Activated effector memory CD4-positive, alpha-beta T cell treated with Interleukin-2 at 50 U/mL for 16 hours (primary cell): ENCODE data around the gene TMEM26.
"Not testable (repeated sequence)": the region's sequence is repeated elsewhere in the genome, so short reads cannot be mapped to it uniquely, and the experiment has no call there.

ENCODE experiments used
- DNase-seq: peaks from one replicate; pipeline ENCODE4 v3.0.0-alpha.2; 2020

The TMEM26 gene

GRCh38 chr10:61398366-61399129 is 54.6 kb downstream of the TMEM26 start:
- no peak for DNase-seq

GRCh38 chr10:61397175-61397986 is 55.8 kb downstream of the TMEM26 start:
- no peak for DNase-seq

DNA sequence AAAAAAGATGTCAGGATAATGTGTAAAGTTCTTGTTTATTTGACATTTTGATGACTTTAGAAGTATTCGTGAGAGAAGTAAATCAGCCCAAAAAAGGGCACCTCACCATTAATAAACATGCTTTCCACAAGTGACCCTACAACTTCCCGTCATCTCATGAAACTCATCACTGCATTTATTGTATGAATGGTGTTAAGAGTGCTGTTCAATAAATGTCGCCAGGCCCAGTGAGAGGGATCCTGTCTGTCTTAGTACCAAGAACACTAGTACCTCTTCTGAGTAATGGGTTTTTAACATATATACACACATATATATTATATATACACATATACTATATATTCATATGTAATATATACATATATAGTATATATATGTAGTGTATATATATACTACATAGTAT is 61.9 kb downstream of the TMEM26 start:
- no peak for DNase-seq

DNA sequence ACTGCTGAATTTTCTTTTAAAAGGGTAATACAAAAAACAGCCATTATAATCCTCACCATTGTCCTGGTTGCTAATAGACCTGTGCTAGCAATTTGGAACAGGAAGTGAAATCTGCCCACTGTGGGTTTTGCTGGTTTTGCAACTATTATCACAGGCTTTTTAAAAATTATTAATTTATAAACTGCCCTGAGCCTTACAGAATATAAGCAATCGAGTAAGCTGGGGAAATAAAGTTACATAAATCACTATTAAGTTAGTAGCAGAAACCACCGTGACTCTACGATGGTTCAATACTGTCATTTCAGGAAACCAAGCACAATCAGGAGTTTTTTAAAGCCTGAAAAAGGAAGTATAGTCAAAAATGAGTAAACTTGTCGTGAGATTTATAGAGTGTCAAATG is 62.3 kb downstream of the TMEM26 start:
- DNase-seq = no peak

DNA sequence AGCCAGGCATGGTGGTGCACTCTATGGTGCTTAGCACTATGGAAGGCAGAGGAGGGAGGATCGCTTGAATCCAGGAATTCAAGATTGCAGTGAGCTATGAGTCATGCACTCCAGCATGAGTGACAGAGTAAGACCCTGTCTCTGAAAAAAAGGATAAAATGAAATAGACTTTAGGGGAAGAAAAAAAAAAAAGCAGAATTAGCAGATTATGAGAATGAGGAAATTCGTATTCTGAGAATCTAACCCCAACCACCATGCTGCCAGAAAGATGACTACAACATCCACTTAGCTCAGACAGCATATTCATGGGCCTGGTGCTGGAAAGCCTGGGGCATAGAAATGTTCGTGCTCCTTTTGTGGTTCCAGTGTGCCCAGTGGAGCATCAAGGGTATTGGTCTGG is 63.3 kb downstream of the TMEM26 start:
- no peak for DNase-seq

GRCh38 chr10:61388986-61389385 is 64.2 kb downstream of the TMEM26 start:
- DNase-seq = not testable (repeated sequence)

DNA sequence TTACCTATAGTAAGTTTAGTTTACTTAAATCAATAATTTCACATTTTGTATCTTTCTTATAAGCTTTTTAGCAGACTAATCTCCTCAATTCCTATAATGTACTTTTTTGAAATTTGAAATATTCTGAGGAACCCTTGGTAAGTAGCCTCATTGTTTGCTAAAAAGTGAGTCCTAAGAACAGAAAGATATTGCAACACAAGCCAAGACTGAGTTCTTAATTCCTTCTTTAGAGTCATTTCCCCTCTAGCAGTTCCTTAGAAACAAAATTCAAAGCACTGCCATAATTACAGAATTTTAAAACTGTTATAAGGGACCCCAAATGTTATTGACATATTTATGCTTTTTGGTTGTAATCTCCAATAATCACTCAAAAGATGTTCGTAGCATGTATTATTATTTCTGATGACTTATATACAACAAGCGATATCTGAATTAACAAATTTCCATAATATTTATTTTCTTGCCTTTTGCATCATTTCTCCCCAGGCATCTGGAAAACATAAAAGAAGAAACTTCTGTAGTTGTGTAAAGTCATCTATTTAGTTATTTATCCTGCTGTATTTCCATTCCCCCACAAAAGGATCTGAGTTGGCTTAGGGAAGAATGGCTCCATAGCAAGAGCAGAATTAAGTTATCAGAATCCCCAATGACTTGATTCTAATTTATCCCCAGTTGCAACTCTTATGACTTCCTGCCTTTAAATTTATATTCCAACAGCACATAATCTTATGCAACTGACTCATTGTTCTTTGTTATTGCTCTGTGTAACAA is 67.8 kb downstream of the TMEM26 start:
- no peak for DNase-seq

GRCh38 chr10:61381153-61381552 is 72.0 kb downstream of the TMEM26 start:
- DNase-seq = not testable (repeated sequence)

DNA sequence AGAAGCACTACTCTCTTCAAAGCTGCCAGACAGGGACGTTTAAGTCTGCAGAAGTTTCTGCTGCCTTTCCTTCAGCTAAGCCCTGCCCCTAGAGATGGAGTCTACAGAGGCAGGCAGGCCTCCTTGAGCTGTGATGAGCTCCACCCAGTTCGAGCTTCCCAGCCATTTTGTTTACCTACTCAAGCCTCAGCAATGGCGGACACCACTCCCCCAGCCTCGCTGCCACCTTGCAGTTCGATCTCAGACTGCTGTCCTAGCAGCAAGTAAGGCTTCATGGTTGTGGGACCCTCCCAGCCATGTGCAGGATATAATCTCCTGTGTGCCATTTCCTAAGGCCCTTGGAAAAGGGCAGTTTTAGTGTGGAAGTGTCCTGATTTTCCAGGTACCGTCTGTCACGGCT is 74.3 kb downstream of the TMEM26 start:
- no peak for DNase-seq

- no peak for DNase-seq
Observed at GRCh38 chr10:61376908-61377368, 76.2 kb downstream of the TMEM26 start.

- DNase-seq = no peak
Observed at GRCh38 chr10:61376377-61376776, 76.8 kb downstream of the TMEM26 start.

- no peak for DNase-seq
Observed at GRCh38 chr10:61366365-61366764, 86.8 kb downstream of the TMEM26 start.

GRCh38 chr10:61364619-61365018 is 88.6 kb downstream of the TMEM26 start:
- DNase-seq = no peak

GRCh38 chr10:61363006-61363405 is 90.2 kb downstream of the TMEM26 start:
- no peak for DNase-seq

- DNase-seq = no peak
Observed at GRCh38 chr10:61359452-61359851, 93.7 kb downstream of the TMEM26 start.

GRCh38 chr10:61357687-61358086 is 95.5 kb downstream of the TMEM26 start:
- DNase-seq = no peak
